Smooth muscle cell of the umbilical artery (primary cell): Measurements from ENCODE around the gene PLA2G6. TPM values are rescaled to one million over a fixed set of nuclear protein-coding genes. Genes with fewer than 3 reads are reported as not detected.

ENCODE experiments used
- total RNA-seq: library from RNA; depleted of rRNA; stranded (reverse); fragments of >200 nt; gene quantifications from 2 replicates; pipeline ENCODE4 v1.2.3, GENCODE V29; 2014

Gene PLA2G6, protein sequence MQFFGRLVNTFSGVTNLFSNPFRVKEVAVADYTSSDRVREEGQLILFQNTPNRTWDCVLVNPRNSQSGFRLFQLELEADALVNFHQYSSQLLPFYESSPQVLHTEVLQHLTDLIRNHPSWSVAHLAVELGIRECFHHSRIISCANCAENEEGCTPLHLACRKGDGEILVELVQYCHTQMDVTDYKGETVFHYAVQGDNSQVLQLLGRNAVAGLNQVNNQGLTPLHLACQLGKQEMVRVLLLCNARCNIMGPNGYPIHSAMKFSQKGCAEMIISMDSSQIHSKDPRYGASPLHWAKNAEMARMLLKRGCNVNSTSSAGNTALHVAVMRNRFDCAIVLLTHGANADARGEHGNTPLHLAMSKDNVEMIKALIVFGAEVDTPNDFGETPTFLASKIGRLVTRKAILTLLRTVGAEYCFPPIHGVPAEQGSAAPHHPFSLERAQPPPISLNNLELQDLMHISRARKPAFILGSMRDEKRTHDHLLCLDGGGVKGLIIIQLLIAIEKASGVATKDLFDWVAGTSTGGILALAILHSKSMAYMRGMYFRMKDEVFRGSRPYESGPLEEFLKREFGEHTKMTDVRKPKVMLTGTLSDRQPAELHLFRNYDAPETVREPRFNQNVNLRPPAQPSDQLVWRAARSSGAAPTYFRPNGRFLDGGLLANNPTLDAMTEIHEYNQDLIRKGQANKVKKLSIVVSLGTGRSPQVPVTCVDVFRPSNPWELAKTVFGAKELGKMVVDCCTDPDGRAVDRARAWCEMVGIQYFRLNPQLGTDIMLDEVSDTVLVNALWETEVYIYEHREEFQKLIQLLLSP
- 11.3 and 13.4 TPM in 2 replicates for total RNA-seq

DNA sequence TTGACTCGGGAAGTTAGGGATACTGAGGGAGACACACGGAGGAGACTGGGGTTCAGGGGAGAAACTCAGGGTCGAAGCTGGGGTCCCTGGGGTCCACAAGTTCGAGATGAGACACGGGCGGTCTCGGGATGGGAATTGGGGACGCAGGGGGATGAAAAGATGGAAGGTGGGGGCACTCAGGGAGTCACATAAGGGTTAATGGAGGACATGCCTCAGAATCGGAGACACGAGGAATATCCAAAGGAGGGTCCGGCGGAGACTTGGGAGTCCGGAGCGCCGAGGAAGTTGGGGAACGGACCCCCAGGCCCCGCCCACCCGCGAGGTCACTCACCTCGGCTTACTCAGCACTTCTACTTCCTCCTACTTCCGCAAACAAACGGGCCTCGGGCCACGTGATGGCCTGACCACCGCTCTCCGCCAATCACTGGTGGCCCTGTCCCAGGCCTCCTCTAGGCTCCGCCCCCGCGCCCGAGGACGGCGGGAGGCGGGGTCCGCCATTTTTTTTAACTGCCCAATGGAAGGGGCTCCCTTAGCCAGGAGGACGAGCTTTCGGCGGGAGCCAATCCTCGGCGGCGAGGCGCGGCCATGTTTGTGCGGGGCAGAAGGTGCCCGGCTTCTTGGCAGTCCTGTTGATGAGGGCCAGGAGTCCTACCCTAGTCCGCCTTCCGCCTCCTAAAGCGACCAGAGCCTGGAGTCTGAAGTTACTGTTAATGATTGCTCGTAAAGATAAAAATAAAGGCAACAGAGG, at the start of gene PLA2G6:
TSS of gene PLA2G6 (minus strand) at position 378 of the 748 bp plus-strand sequence. CDS start 12,404 bp downstream, outside the sequence.

DNA sequence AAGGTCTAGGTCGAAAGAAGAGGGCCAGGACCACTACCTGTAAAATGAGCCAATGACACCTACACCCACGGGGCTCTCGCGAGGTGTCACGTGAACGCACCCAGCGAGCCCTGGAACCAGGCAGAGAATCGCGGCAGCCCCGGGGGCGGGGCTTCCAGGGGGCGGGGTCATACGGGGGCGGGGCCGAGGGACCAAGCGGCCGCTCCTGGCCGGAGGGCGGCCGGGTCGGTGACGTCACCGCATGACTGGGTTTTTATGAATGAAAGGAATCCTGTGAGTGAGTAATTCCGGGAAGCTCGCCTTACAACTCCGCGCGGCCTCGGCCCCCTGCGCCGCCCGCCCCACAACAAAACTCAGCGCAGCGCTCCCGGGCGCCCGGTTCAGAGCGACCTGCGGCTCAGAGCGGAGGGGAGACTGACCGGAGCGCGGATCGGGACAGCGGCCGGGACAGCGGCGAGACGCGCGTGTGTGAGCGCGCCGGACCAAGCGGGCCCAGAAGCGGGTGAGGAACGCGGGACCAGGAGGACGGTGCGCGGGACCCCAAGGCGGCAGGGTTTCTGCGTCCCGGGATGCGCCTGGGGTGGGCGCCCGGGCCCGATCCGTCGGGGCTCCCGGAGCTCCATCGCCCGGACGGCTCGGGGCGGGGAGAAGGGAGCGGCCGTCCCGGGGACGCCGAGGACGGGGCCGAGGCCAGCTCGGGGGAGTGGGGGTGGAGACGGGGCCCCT, 20.2 kb upstream of the PLA2G6 start, which contains the start of gene MAFF:
TSS of gene MAFF (plus strand) at position 284 of the 726 bp plus-strand sequence. CDS start 11,860 bp downstream, outside the sequence.

DNA sequence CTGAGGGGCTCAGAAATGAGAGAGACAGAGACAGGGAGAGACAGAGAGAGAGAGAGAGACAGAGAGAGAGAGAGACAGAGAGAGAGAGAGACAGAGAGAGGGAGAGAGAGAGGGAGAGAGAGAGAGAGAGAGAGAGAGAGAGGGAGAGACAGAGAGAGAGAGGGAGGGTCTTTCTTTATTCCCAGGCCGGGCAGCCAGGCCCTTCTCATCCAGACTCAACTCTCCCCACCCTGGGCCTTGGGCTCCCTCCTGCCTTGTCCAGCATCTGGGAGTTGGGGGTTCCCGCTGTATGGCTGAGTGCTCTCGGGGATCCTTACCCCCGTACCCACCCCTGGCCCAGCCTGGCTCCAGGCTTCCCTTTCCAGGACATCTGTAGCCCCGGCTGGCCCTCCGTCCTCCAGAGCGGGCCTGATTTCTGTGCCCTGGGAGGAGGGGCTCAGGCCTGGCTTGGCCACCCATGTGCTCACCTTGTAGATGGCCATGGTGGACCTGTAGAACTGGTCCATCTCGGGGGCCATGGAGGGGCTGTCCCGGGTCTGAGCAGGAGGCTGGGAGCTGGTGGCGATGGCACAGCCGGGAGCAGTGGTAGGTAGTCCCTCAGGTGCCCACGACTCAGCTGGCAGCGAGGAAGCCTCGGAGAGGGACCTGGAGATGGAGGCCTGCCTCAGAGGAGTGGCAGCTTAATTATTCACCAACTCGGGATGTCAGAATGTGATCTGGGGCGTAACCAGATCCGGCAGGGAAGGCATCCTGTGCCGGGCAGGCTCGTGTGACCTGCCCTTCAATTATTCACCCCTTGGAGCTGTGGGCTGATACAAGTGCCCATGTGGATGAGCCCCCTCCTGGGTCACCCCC, 71.4 kb downstream of the PLA2G6 start, which contains the start of gene BAIAP2L2:
TSS of gene BAIAP2L2 (minus strand) at position 677 of the 855 bp plus-strand sequence. CDS start at position 518, 159 bp downstream.

GRCh38 chr22:38083931-38084631, 97.5 kb downstream of the PLA2G6 start, which contains the start of gene SLC16A8:
Gene SLC16A8, minus strand, starts transcription at chr22:38084184. Its CDS starts 1,311 bp downstream, at chr22:38082873.

Other genes starting within 250 kb of the PLA2G6 start
- 0.59 TPM in 1 of 2 replicates, not detected in the other for gene C22orf23, start 228.2 kb downstream of the PLA2G6 start, total RNA-seq
- gene POLR2F, start 228.1 kb downstream of the PLA2G6 start, total RNA-seq = 26.1 and 39.7 TPM in 2 replicates
- not detected in 2 replicates for gene SOX10, start 197.3 kb downstream of the PLA2G6 start, total RNA-seq
- gene PICK1, start 124.4 kb downstream of the PLA2G6 start, total RNA-seq = 9.8 and 17.2 TPM in 2 replicates
- 0.30 TPM in 1 of 2 replicates, not detected in the other for gene SLC16A8, start 97.6 kb downstream of the PLA2G6 start, total RNA-seq
- gene BAIAP2L2, start 71.1 kb downstream of the PLA2G6 start, total RNA-seq = under 0.01 and 0.18 TPM in 2 replicates
- 17.5 and 46.3 TPM in 2 replicates for gene MAFF, start 20.2 kb upstream of the PLA2G6 start, total RNA-seq
- gene TMEM184B, start 91.2 kb upstream of the PLA2G6 start, total RNA-seq = 43.9 and 64.7 TPM in 2 replicates
- gene CSNK1E, start 135.6 kb upstream of the PLA2G6 start, total RNA-seq = 93.2 and 181 TPM in 2 replicates